DOHH2 (cell line): ENCODE measurements around the gene RGS13.

Experiments used
- EZH2phosphoT487 ChIP-seq: fragments of 200-600 bp; sonication (generic); IDR thresholded peaks from 2 replicates; pipeline ENCODE4 v1.6.1; 2017; ENCODE audit warnings: borderline replicate concordance, mild to moderate bottlenecking, antibody characterized with exemption, low read length, moderate library complexity, mixed read lengths
- TF ChIP-seq, protein P1 (sequence below): fragments of 200-600 bp; sonication (generic); IDR thresholded peaks from one replicate; pipeline ENCODE4 v1.5.1; 2014; ENCODE audit warnings: antibody characterized with exemption, mild to moderate bottlenecking, low read depth, low read length; ENCODE audit not compliant: poor library complexity, severe bottlenecking

DNA sequence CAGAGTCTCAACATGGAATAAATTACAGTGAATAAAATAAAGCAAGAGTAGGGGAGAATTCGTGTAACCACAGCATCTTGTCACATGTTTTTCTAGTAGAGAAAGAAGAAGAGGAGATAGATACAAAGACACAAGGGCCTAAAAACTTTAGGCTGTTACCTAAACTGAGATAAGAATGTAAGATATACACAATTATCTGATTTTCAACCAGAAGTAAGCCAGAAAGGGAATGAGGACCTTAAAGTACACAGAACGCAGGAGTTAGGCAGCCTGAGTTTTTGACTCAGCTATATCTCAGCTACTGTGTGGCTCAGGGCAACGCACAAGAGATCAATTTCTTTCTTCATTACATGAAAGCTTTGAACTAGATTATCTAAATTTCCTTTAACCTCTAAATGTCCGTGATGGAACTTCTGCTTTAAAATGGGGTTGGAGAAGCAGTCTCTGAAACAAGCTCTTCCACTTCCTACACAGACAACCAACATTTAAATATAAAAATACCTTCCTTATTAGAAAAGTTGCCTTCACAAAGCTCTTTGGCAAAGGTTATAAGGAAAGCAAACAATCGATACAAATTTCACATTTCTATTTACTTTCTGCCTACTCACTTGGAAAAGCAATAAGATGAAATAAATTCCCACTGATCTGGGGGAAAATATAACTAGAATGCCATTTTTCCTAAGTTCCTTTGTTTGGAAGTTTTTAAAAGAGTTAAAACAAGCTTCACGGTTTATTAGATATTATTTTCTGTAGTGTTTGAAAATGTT is 5.2 kb upstream of the RGS13 start:
- TF ChIP-seq, protein P1, sequence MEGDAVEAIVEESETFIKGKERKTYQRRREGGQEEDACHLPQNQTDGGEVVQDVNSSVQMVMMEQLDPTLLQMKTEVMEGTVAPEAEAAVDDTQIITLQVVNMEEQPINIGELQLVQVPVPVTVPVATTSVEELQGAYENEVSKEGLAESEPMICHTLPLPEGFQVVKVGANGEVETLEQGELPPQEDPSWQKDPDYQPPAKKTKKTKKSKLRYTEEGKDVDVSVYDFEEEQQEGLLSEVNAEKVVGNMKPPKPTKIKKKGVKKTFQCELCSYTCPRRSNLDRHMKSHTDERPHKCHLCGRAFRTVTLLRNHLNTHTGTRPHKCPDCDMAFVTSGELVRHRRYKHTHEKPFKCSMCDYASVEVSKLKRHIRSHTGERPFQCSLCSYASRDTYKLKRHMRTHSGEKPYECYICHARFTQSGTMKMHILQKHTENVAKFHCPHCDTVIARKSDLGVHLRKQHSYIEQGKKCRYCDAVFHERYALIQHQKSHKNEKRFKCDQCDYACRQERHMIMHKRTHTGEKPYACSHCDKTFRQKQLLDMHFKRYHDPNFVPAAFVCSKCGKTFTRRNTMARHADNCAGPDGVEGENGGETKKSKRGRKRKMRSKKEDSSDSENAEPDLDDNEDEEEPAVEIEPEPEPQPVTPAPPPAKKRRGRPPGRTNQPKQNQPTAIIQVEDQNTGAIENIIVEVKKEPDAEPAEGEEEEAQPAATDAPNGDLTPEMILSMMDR, result no peak
- no peak for TF ChIP-seq EZH2phosphoT487
